GM23338 (cell line): ENCODE results near the gene CACNA1D. TPM values are rescaled to one million over a fixed set of nuclear protein-coding genes. Genes with fewer than 3 reads are reported as not detected.

Experiments used
- ATAC-seq: fragments of 200-7000 bp; cut with Tn5 transposase; 3 replicates; pipeline ENCODE4 v1.9.1; 2020
- DNase-seq: peaks from one replicate; pipeline ENCODE4 v3.0.0-alpha.2; 2015; ENCODE audit warnings: low spot score
- H2AFZ ChIP-seq: fragments of 200-600 bp; sonication (generic); 2 replicates; pipeline ENCODE4 v1.8.0; 2016; ENCODE audit warnings: antibody characterized with exemption, mild to moderate bottlenecking, moderate library complexity
- H3F3A ChIP-seq: fragments of 200-600 bp; sonication (generic); replicated peaks from 2 replicates; pipeline ENCODE4 v1.8.0; 2017; ENCODE audit warnings: antibody characterized with exemption, mixed run types, low read depth
- H3K27ac ChIP-seq: fragments of 200-600 bp; sonication (generic); 2 replicates; pipeline ENCODE4 v1.6.1; 2016; ENCODE audit warnings: low read depth
- H3K27me3 ChIP-seq: fragments of 200-600 bp; sonication (generic); 2 replicates; pipeline ENCODE4 v1.8.0; 2016; ENCODE audit warnings: mild to moderate bottlenecking, mixed run types, moderate library complexity; ENCODE audit not compliant: insufficient read depth
- H3K36me3 ChIP-seq: fragments of 200-600 bp; sonication (generic); 2 replicates; pipeline ENCODE4 v1.8.0; 2016; ENCODE audit warnings: mild to moderate bottlenecking; ENCODE audit not compliant: insufficient read depth
- H3K4me1 ChIP-seq: fragments of 200-600 bp; sonication (generic); 2 replicates; pipeline ENCODE4 v1.8.0; 2016; ENCODE audit warnings: mild to moderate bottlenecking, moderate library complexity; ENCODE audit not compliant: insufficient read depth
- H3K4me2 ChIP-seq: fragments of 200-600 bp; sonication (generic); 2 replicates; pipeline ENCODE4 v1.7.1; 2017; ENCODE audit warnings: mixed run types
- H3K4me3 ChIP-seq: fragments of 200-600 bp; sonication (generic); 2 replicates; pipeline ENCODE4 v1.6.1; 2016; ENCODE audit warnings: mixed run types
- H3K79me2 ChIP-seq: fragments of 200-600 bp; sonication (generic); replicated peaks from 2 replicates; pipeline ENCODE4 v1.8.0; 2017; ENCODE audit warnings: mild to moderate bottlenecking; ENCODE audit not compliant: insufficient read depth
- H3K9me2 ChIP-seq: fragments of 200-600 bp; sonication (generic); 2 replicates; pipeline ENCODE4 v1.8.0; 2017; ENCODE audit not compliant: insufficient read depth
- H4K20me1 ChIP-seq: fragments of 200-600 bp; sonication (generic); replicated peaks from 2 replicates; pipeline ENCODE4 v1.8.0; 2017; ENCODE audit warnings: mild to moderate bottlenecking; ENCODE audit not compliant: insufficient read depth
- H3K27ac Mint-ChIP-seq: 2 replicates; pipeline ENCODE4 v1.8.0; 2020; ENCODE audit warnings: inconsistent platforms, mild to moderate bottlenecking, moderate library complexity, mixed read lengths
- H3K27me3 Mint-ChIP-seq: 3 replicates; pipeline ENCODE4 v1.8.0; 2022; ENCODE audit warnings: low read depth, mild to moderate bottlenecking, moderate library complexity, mixed read lengths, inconsistent platforms; ENCODE audit not compliant: insufficient read depth, poor library complexity
- H3K36me3 Mint-ChIP-seq: 3 replicates; pipeline ENCODE4 v1.8.0; 2021; ENCODE audit warnings: low read depth, mild to moderate bottlenecking, inconsistent platforms, moderate library complexity, mixed read lengths
- H3K4me1 Mint-ChIP-seq: 3 replicates; pipeline ENCODE4 v1.8.0; 2020; ENCODE audit warnings: mild to moderate bottlenecking, inconsistent platforms, mixed read lengths
- H3K4me3 Mint-ChIP-seq: 3 replicates; pipeline ENCODE4 v1.8.0; 2021; ENCODE audit warnings: moderate library complexity, mild to moderate bottlenecking, inconsistent platforms, mixed read lengths
- H3K9me3 Mint-ChIP-seq: 3 replicates; pipeline ENCODE4 v1.8.0; 2020; ENCODE audit warnings: moderate library complexity, mild to moderate bottlenecking, inconsistent platforms, mixed read lengths
- CREB1 ChIP-seq: fragments of 250-450 bp; sonication (Bioruptor Pico); IDR thresholded peaks from 2 replicates; pipeline ENCODE4 v1.5.0; 2020; ENCODE audit warnings: low read depth, mild to moderate bottlenecking, moderate library complexity
- ETS1 ChIP-seq: IDR thresholded peaks from 2 replicates; pipeline ENCODE4 v1.6.1; 2016; ENCODE audit warnings: antibody characterized with exemption
- EZH2phosphoT487 ChIP-seq: fragments of 200-600 bp; sonication (generic); IDR thresholded peaks from one replicate; pipeline ENCODE4 v1.8.1; 2018; ENCODE audit warnings: antibody characterized with exemption; ENCODE audit not compliant: unreplicated experiment
- NANOG ChIP-seq: IDR thresholded peaks from 2 replicates; pipeline ENCODE4 v1.6.1; 2016; ENCODE audit warnings: antibody characterized with exemption, borderline replicate concordance
- STAT1 ChIP-seq: IDR thresholded peaks from one replicate; pipeline ENCODE4 v1.6.1; 2016; ENCODE audit warnings: antibody characterized with exemption; ENCODE audit not compliant: unreplicated experiment
- ZNF331 ChIP-seq: fragments of 250-450 bp; sonication (Bioruptor Pico); IDR thresholded peaks from 2 replicates; pipeline ENCODE4 v1.5.0; 2020; ENCODE audit warnings: low read depth, mild to moderate bottlenecking, moderate library complexity
- ZNF462 ChIP-seq: fragments of 250-450 bp; sonication (Bioruptor Pico); IDR thresholded peaks from 2 replicates; pipeline ENCODE4 v1.5.0; 2020; ENCODE audit warnings: mild to moderate bottlenecking, moderate library complexity
- polyA plus RNA-seq: library from polyadenylated mRNA; unstranded; fragments of >200 nt; fragmentation: Nextera tagmentation; extraction: Ambion mirVana; gene quantifications from 2 replicates; pipeline ENCODE4 v1.2.1, GENCODE V29; 2016
- total RNA-seq: library from RNA; depleted of rRNA; stranded (reverse); fragments of >200 nt; shearing (Covaris generic); gene quantifications from 2 replicates; pipeline ENCODE4 v1.2.3, GENCODE V29; 2014

The CACNA1D gene
- total and polyA plus RNA-seq, 2 experiments from 2014 or later: 1.7 to 1.8 TPM

GRCh38 chr3:53700441-53700840 lies 206.0 kb downstream of the CACNA1D start (continued):
- TF ChIP-seq ZNF462 (CRISPR knock-in tag): no peak
- no peak for TF ChIP-seq CREB1 (CRISPR knock-in tag)
- TF ChIP-seq ZNF331 (CRISPR knock-in tag): no peak
- no peak for TF ChIP-seq ETS1

GRCh38 chr3:53702776-53703530 lies 208.5 kb downstream of the CACNA1D start:
- H3K4me1 ChIP-seq: no peaks in the 10 kb centered on the region
- H3K27me3 Mint-ChIP-seq: no peaks in the 10 kb centered on the region
- no peaks in the 10 kb centered on the region for H3K36me3 Mint-ChIP-seq
- H2AFZ ChIP-seq: no peak overlapping the region
- no peaks in the 10 kb centered on the region for H3K27me3 ChIP-seq
- no peaks in the 10 kb centered on the region for H3K9me2 ChIP-seq
- peaks cover 11% of the 10 kb centered on the region for H3K4me1 Mint-ChIP-seq
- no peaks in the 10 kb centered on the region for H3K36me3 ChIP-seq
- DNase-seq (no peak), ATAC-seq (no peak)
- H3K79me2 ChIP-seq: no peaks in the 10 kb centered on the region
- H4K20me1 ChIP-seq: no peaks in the 10 kb centered on the region
- no peak overlapping the region for H3K4me3 ChIP-seq
- H3K4me2 ChIP-seq: no peak overlapping the region
- H3K4me3 Mint-ChIP-seq: no peak overlapping the region
- H3K27ac ChIP-seq: no peak overlapping the region
- H3K27ac Mint-ChIP-seq: no peak overlapping the region
- no peaks in the 10 kb centered on the region for H3F3A ChIP-seq
- H3K9me3 Mint-ChIP-seq: no peaks in the 10 kb centered on the region
- TF ChIP-seq EZH2phosphoT487 (no peak), STAT1 (no peak), ZNF462 (CRISPR knock-in tag) (no peak), NANOG (no peak)
